ENCODE data around the gene GCHFR. TPM values are rescaled to one million over a fixed set of nuclear protein-coding genes. Genes with fewer than 3 reads are reported as not detected.

The GCHFR gene
- total RNA-seq, 4 donors from 2014 or later: 10.0 to 47.5 (median 41.9) TPM

DNA sequence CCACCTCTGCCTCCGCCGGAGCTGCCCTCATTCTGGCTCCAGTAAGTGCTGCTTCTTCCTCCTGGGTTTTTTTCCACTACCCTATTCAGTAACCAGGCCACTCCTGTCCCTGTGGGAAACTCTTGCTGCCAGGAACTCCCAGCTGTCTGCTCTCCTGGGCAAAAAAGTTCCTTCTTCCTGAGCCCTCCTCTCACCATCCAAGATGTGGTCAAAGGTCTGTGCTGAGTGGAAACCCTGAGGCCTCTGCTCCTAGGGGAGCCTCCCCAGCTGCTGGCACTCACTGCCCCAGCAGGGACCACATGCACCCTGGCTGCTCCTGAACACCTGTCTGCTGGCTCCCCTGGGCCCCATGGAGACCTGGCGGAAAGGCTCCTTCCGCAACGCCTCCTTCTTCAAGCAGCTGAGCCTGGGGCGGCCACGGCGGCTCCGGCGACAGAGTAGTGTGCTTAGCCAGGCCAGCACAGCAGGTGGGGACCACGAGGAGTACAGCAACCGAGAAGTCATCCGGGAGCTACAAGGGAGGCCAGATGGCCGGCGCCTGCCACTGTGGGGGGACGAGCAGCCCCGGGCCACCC is 6.4 kb downstream of the GCHFR start:
- H3K27ac ChIP-seq: peak overlapping the region; percentile 86 to 96 (median 90)
- H3K4me1 ChIP-seq: peaks cover 54 to 81% (median 54%) of the 10 kb centered on the region in 3 donors
- H3K27me3 ChIP-seq: no peaks in the 10 kb centered on the region
- peaks cover 18 to 59% (median 23%) of the 10 kb centered on the region in 3 donors for H3K36me3 ChIP-seq
- intact Hi-C loops (cut with DNase I): no loop called here
- WGBS, 2 donors: 33 to 61% methylated on average over 3 to 5 of the region's 17 CpGs
- no peaks in the 10 kb centered on the region for H3K9me3 ChIP-seq
- TF ChIP-seq POLR2A (IDR thresholded peaks at IDR 0.05) (no peak), CTCF (IDR thresholded peaks at IDR 0.05) (no peak)
- DNase-seq: no peak
- peak overlapping the region; percentile 22 to 48 (median 46) for H3K4me3 ChIP-seq

DNA sequence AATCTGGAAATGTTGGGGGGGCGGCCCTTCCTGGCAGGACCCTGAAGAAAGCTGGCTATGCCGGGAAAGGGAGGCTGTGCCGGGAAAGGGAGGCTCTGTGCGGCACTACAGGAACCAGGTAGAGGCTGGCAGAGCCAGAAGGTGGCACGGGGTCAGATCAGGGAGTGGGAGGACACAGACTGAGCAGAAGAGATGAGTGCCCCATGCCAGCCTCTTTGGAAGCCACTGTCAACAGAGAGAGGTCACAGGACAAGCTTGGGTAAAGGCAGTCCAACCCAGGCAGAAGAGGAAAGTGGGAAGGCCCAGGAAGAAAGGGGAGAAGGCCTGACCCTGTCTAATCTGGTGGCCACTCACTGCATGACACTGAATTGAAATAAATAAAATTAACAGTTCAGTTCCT is 7.4 kb downstream of the GCHFR start:
- Histone ChIP-seq H3K4me1 (peaks cover 45 to 79% (median 49%) of the 10 kb centered on the region in 3 donors), H3K27me3 (no peaks in the 10 kb centered on the region), H3K36me3 (peaks cover 18 to 70% (median 30%) of the 10 kb centered on the region in 3 donors), H3K4me3 (peak overlapping the region in 3 of 4 donors; percentile 22 to 48 (median 45)), H3K9me3 (no peaks in the 10 kb centered on the region), H3K27ac (peak overlapping the region in 3 of 4 donors; percentile 86 to 96 (median 88))
- 97 to 100% methylated on average over 5 of the region's 5 CpGs for WGBS, 2 donors
- TF ChIP-seq CTCF (IDR thresholded peaks at IDR 0.05) (no peak), POLR2A (IDR thresholded peaks at IDR 0.05) (no peak)
- intact Hi-C loops (cut with DNase I): no loop called here
- no peak for DNase-seq

- 60 to 62% methylated on average over 1 to 7 of the region's 13 CpGs for WGBS, 2 donors
- TF ChIP-seq POLR2A (IDR thresholded peaks at IDR 0.05) (no peak), CTCF (IDR thresholded peaks at IDR 0.05) (no peak)
- DNase-seq: no peak
- intact Hi-C loops (cut with DNase I): no loop called here
- H3K27ac ChIP-seq: peak overlapping the region in 3 of 4 donors; percentile 14 to 88 (median 29)
- peaks cover 42 to 79% (median 45%) of the 10 kb centered on the region in 3 donors for H3K4me1 ChIP-seq
- no peaks in the 10 kb centered on the region for H3K9me3 ChIP-seq
- peaks cover 16 to 75% (median 30%) of the 10 kb centered on the region in 3 donors for H3K36me3 ChIP-seq
- H3K27me3 ChIP-seq: no peaks in the 10 kb centered on the region
- peak overlapping the region in 2 of 4 donors; percentile 45 to 48 for H3K4me3 ChIP-seq
Measured at GRCh38 chr15:40772014-40772413, 8.1 kb downstream of the GCHFR start.

GRCh38 chr15:40773496-40773895 is 9.6 kb downstream of the GCHFR start:
- 94 to 98% methylated on average over 5 to 8 of the region's 8 CpGs for WGBS, 2 donors
- TF ChIP-seq POLR2A (IDR thresholded peaks at IDR 0.05) (no peak), CTCF (IDR thresholded peaks at IDR 0.05) (no peak)
- Histone ChIP-seq H3K9me3 (no peaks in the 10 kb centered on the region), H3K27ac (peak overlapping the region in 1 of 4 donors; percentile 14), H3K36me3 (peaks cover 9 to 76% (median 26%) of the 10 kb centered on the region in 3 donors), H3K4me1 (peaks cover 29 to 72% (median 36%) of the 10 kb centered on the region in 3 donors), H3K4me3 (no peak overlapping the region), H3K27me3 (no peaks in the 10 kb centered on the region)
- intact Hi-C loops (cut with DNase I): no loop called here
- DNase-seq: no peak

DNA sequence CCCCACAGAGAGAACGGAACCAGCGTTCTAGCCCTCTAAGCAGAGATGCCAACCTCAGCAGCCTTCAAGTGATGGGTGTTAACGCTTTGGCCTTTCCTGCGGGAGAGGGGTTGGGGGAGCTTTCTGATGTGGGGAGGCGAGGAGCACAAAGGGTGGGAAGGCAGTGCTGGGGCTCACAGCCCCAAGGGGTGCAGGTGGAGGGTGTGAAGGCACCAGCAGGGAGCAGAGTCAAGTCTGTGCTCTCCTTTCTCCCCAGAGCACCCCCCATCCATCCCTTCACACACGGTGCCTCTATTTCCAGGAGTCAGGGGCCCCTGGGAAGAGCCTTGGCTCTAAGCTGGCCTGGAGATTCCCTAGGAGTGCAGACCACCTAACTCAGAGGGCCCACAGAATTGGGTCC is 10.0 kb downstream of the GCHFR start:
- Histone ChIP-seq H3K4me1 (peaks cover 25 to 68% (median 32%) of the 10 kb centered on the region in 3 donors), H3K36me3 (peaks cover 10 to 80% (median 26%) of the 10 kb centered on the region in 3 donors), H3K4me3 (no peak overlapping the region), H3K27ac (no peak overlapping the region), H3K9me3 (no peaks in the 10 kb centered on the region), H3K27me3 (no peaks in the 10 kb centered on the region)
- DNase-seq: no peak
- intact Hi-C loops (cut with DNase I): no loop called here
- TF ChIP-seq POLR2A (IDR thresholded peaks at IDR 0.05) (no peak), CTCF (IDR thresholded peaks at IDR 0.05) (no peak)
- WGBS, 2 donors: 100% methylated on average over 2 of the region's 6 CpGs; no CpG with 5 or more reads in 1 of the 2 donors
